ENCODE results near the gene SGMS1.

DNA sequence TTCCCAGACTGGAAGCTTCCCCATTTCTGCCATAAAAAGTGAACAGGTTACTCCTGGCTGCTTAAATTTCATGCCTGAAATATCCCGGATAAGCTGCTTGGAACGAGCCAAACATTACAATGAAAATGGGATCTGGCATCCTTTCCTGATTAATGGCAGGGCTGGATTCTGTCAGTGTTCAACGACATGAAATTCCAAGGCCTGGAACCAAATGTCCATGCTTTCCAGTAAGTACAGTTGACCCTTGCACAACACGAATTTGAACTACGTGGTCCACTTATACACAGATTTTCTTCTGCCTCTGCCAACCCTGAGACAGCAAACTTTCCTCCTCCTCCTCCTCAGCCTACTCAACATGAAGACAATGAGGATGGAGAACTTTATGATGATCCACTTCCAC is 65.4 kb downstream of the SGMS1 start:
- TF ChIP-seq, protein P1, sequence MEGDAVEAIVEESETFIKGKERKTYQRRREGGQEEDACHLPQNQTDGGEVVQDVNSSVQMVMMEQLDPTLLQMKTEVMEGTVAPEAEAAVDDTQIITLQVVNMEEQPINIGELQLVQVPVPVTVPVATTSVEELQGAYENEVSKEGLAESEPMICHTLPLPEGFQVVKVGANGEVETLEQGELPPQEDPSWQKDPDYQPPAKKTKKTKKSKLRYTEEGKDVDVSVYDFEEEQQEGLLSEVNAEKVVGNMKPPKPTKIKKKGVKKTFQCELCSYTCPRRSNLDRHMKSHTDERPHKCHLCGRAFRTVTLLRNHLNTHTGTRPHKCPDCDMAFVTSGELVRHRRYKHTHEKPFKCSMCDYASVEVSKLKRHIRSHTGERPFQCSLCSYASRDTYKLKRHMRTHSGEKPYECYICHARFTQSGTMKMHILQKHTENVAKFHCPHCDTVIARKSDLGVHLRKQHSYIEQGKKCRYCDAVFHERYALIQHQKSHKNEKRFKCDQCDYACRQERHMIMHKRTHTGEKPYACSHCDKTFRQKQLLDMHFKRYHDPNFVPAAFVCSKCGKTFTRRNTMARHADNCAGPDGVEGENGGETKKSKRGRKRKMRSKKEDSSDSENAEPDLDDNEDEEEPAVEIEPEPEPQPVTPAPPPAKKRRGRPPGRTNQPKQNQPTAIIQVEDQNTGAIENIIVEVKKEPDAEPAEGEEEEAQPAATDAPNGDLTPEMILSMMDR (IDR thresholded peaks at IDR 0.05; ENCODE audit: low read depth, low read length, poor library complexity, severe bottlenecking) = no peak
- no peak for TF ChIP-seq EZH2phosphoT487 (IDR thresholded peaks at IDR 0.05; ENCODE audit: borderline replicate concordance, low read length)

Data from DOHH2 (cell line).